Urinary bladder (tissue), 4 donors: Measurements from ENCODE around the gene VPS37B. TPM values are rescaled to one million over a fixed set of nuclear protein-coding genes. Genes with fewer than 3 reads are reported as not detected.
"Not testable (repeated sequence)": the region's sequence is repeated elsewhere in the genome, so short reads cannot be mapped to it uniquely, and the experiment has no call there.

ENCODE experiments used
- DNase-seq: peaks from one replicate; pipeline ENCODE4 v3.0.0-alpha.2; 2015; ENCODE audit errors: extremely low spot score
- H3K27ac ChIP-seq: one replicate; pipeline ENCODE4 v1.5.1; 2013; ENCODE audit warnings: low read depth, mild to moderate bottlenecking, moderate library complexity
- H3K36me3 ChIP-seq: one replicate; pipeline ENCODE4 v1.6.1; 2013; ENCODE audit warnings: mild to moderate bottlenecking, moderate library complexity; ENCODE audit not compliant: insufficient read depth
- H3K4me1 ChIP-seq: one replicate; pipeline ENCODE4 v1.6.1; 2013; ENCODE audit warnings: mild to moderate bottlenecking, moderate library complexity; ENCODE audit not compliant: insufficient read depth
- H3K4me3 ChIP-seq: one replicate; pipeline ENCODE4 v1.5.1; 2013; ENCODE audit warnings: low read depth, low read length
- WGBS: extraction: QIAGEN DNeasy Blood & Tissue Kit; methylation state at CpG from one replicate; pipeline ENCODE4 v1.1.7; 2013; 5-methylcytosine and 5-hydroxymethylcytosine counted together
- polyA plus RNA-seq: library from polyadenylated mRNA; stranded (reverse); fragments of 200-250 nt; gene quantifications from one replicate; pipeline ENCODE4 v1.2.3, GENCODE V29; 2013
- total RNA-seq: library from RNA; depleted of rRNA; stranded (reverse); fragments of >200 nt; gene quantifications from one replicate; pipeline ENCODE4 v1.2.3, GENCODE V29; 2014
- donor health status: healthy with polysubstance abuse.
- donor health status: healthy.

The VPS37B gene
- total and polyA plus RNA-seq, 2 donors = 18.9 to 25.2 TPM

DNA sequence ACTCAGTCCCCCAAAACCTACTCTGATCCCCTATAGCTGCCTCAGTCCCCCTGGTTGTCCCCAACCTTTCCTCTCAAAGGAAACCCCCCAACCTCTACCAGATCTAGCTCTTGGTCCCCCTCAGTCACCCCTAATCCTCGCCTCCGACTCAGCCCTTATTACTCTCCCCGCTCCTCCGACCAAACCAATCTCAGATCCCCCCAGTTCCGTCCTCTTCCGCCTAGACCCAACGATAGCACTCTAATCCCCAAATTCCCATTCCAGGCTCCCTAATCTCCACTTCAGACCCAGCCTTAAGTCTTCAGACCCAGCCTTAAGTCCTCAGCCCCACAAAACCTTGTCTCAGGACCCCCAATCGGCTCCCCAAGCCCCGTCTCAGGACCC, 612 bp downstream of the VPS37B start:
- DNase-seq = no peak
- 2% methylated on average over 9 of the region's 9 CpGs for WGBS
- peak overlapping the region; percentile 93 for H3K27ac ChIP-seq
- H3K4me1 ChIP-seq = peaks cover 8% of the 10 kb centered on the region
- no peaks in the 10 kb centered on the region for H3K36me3 ChIP-seq
- peak overlapping the region; percentile 82 for H3K4me3 ChIP-seq

- Histone ChIP-seq H3K27ac (peak overlapping the region; percentile 93), H3K4me3 (peak overlapping the region; percentile 82), H3K4me1 (peaks cover 8% of the 10 kb centered on the region), H3K36me3 (no peaks in the 10 kb centered on the region)
- 29% methylated on average over 15 of the region's 15 CpGs for WGBS
- DNase-seq = no peak
Observed at GRCh38 chr12:122894193-122895121, 1.5 kb downstream of the VPS37B start.

DNA sequence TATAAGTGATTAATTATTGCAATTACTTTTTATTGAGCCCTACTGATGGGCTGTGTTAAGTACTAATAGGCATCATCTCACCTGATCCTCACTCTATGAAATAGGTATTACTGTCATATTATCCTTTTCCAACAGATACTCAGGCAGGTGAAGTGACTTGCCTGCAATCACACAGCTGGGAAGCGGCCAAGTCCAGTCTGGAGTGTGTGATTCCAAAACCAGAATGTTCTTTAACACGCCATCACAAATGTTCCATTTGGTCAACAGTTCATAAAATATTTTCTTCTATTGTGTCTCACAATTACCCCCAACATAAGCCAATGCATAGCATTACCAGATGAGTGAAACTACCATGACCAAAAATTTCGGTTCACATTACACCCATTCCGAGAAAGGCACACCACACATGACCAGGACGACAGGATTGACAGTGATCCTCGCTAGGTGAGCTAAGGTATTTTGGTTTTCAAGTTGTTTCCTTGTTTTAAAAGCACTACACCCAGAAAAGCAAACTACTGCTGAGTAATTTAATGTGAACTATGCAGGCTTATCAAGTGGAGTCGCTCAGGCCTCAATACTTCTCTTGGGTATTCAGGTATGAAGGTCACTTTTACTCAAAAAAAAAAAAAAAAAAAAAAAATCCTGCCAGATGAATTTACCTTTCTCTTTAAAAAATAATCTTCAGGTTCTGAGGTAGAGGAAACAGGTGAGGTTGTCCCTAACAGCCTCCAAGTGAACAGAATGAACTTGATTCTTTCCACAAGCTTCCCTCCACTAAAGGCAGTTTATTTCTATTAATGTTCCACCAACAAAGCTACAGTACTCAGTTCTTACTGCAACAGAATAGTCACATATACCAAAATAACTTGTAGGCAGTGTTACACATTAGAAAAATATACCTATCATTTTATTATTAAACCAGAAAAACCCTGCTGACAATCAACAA, 2.4 kb downstream of the VPS37B start:
- WGBS = 79% methylated on average over 7 of the region's 7 CpGs

DNA sequence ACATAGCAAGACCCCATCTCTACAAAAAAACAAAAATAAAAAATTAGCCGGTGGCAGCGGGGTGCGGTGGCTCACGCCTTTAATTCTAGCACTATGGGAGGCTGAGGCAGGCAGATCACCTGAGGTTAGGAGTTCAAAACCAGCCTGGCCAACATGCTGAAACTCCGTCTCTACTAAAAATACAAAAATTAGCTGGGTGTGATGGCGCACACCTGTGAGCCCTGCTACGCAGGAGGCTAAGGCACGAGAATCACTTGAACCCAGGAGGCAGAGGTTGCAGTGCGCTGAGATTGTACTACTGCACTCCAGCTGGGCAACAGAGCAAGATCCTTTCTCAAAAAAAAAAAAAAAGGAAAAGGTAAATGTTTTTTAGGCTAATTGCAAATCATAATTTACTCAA, 3.2 kb downstream of the VPS37B start:
- not testable (repeated sequence) for H3K4me3 ChIP-seq, H3K27ac ChIP-seq, DNase-seq, H3K36me3 ChIP-seq, H3K4me1 ChIP-seq
- WGBS = 97% methylated on average over 9 of the region's 9 CpGs

More for the DNA sequence above, 2.4 kb downstream of the VPS37B start:
- H3K36me3 ChIP-seq = no peaks in the 10 kb centered on the region
- H3K4me1 ChIP-seq = peaks cover 9% of the 10 kb centered on the region
- DNase-seq = no peak
- no peak overlapping the region for H3K4me3 ChIP-seq
- no peak overlapping the region for H3K27ac ChIP-seq

- 32% methylated on average over 10 of the region's 10 CpGs for WGBS
- Histone ChIP-seq H3K36me3 (no peaks in the 10 kb centered on the region), H3K4me3 (no peak overlapping the region), H3K4me1 (peaks cover 9% of the 10 kb centered on the region), H3K27ac (peak overlapping the region; percentile 12)
- peak; percentile 58 for DNase-seq
Observed at GRCh38 chr12:122891661-122892525, 4.0 kb downstream of the VPS37B start.

DNA sequence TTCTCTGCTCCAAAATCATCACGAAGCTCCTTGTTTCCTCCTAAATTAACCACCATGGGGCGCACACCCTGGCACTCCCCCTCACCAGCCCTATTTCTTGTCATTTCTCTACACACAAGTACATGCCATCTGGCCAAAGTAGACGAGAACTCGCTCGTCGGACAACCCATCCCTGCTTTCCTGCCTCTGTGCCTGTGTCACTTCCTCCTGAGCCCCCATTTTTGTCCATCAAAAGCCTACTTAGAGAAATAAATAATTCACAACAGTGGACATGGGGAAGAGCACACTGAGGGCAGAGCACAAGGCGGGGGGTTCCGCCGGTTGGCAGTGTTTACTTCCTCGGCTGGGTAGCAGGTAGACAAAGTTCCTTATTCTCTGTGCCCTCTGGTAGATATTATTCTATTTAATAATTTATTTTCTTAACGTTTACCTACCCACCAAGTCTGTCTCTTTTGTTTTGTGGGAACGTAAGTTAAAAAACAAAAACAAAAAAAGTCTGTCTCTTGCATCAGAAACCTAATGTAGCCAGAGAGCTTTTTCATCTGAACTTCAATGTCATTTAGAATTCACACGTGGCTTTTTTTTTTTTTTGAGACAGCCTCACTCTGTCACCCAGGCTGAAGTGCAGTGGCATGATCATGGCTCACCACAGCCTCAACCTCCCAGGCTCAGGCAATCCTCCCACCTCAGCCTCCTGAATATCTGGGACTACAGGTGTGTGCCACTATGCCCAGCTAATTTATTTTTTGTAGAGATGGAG, 6.0 kb downstream of the VPS37B start:
- Histone ChIP-seq H3K4me1 (peaks cover 9% of the 10 kb centered on the region), H3K27ac (peak overlapping the region; percentile 46), H3K4me3 (no peak overlapping the region), H3K36me3 (no peaks in the 10 kb centered on the region)
- no peak for DNase-seq
- 79% methylated on average over 13 of the region's 13 CpGs for WGBS

GRCh38 chr12:122888232-122888752, 7.6 kb downstream of the VPS37B start:
- Histone ChIP-seq H3K36me3 (no peaks in the 10 kb centered on the region), H3K27ac (peak overlapping the region; percentile 90), H3K4me1 (peaks cover 5% of the 10 kb centered on the region), H3K4me3 (no peak overlapping the region)
- WGBS = 27% methylated on average over 12 of the region's 12 CpGs
- DNase-seq = peak; percentile 86

DNA sequence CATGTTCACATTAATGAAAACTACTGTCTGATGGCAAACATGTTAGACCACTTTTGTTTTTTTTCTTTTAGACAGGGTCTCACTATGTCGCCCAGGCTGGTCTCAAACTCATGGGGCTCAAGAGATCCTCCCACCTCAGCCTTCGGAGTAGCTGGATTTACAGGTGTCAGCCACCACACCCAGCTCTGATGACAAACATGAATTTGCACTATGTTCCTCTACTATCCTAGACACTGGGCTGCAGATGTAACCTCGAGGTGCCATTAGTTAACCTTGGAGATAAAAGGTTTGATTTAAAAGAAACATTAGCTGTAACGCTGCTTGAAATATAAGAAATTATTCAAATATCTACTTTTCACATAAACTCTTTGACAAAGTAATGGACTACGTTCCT, 8.1 kb downstream of the VPS37B start:
- Histone ChIP-seq H3K27ac (peak overlapping the region; percentile 90), H3K4me1 (peaks cover 5% of the 10 kb centered on the region), H3K4me3 (no peak overlapping the region), H3K36me3 (no peaks in the 10 kb centered on the region)
- DNase-seq = no peak
- 78% methylated on average over 5 of the region's 5 CpGs for WGBS

DNA sequence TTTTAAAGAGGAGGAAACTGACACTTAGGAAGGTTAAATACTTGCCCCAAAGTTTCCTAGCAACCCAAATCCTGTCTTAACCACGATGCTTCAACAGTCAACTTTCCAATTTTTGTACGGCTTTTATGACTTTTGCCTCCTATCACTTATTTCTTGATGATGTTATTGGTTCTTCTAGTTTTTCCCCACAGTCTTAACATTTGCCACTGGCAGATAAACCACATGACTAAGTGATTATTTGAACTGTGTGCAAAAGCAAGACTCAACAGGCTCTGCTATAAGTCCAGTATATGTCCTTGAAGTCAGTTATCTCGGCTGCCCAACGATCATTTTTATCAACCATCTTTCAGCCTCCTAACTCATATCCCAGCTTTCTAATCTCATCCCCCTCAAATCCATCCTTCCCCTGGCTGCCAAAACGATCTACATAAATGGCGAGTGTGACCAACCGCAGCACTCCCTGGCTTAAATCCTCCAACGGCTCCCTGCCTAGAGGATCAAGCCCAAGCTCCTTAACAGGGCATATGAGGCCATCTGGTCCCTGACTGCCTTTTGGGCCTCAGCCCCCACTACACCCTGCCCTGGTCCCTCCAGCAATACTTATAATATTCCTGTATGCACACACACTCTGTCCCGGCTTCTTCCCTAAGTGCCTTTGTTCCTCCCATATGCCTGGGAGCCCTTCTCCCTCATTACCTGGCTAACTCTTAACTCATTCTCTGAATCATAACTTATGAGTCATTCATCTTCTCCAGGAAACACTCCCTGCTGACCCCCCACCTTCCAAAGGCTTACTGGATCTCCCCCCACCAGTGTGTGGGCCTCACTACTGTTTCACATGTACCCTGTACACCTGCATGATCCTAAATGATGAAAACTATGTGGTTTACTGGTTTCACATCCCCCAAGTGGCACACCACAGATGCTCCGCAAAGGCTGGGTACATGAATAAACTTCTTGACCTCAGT, 8.8 kb downstream of the VPS37B start:
- H3K4me3 ChIP-seq = no peak overlapping the region
- H3K36me3 ChIP-seq = no peaks in the 10 kb centered on the region
- H3K27ac ChIP-seq = peak overlapping the region; percentile 76
- DNase-seq = no peak
- WGBS = 35% methylated on average over 10 of the region's 10 CpGs
- H3K4me1 ChIP-seq = peaks cover 5% of the 10 kb centered on the region

GRCh38 chr12:122886161-122886560, 9.8 kb downstream of the VPS37B start:
- H3K4me1 ChIP-seq = peaks cover 1% of the 10 kb centered on the region
- H3K36me3 ChIP-seq = no peaks in the 10 kb centered on the region
- H3K27ac ChIP-seq = peak overlapping the region; percentile 30
- no peak overlapping the region for H3K4me3 ChIP-seq
- WGBS = 90% methylated on average over 8 of the region's 8 CpGs
- no peak for DNase-seq

- Histone ChIP-seq H3K4me1 (peaks cover 1% of the 10 kb centered on the region), H3K36me3 (no peaks in the 10 kb centered on the region), H3K27ac (no peak overlapping the region), H3K4me3 (no peak overlapping the region)
- 57% methylated on average over 4 of the region's 4 CpGs for WGBS
- DNase-seq = no peak
Observed at GRCh38 chr12:122884860-122885259, 11.1 kb downstream of the VPS37B start.
